Measurements from ENCODE around the gene RRAGD. TPM values are rescaled to one million over a fixed set of nuclear protein-coding genes. Genes with fewer than 3 reads are reported as not detected.

The RRAGD gene
- total and polyA plus RNA-seq, 2 of the 8 experiments (the other 6 are each of a cell fraction or from before 2014, with no cell fraction given): 7.2 to 30.8 TPM

- Histone ChIP-seq H2BK15ac (ENCODE audit: low read length) (no peak overlapping the region), H3K23me2 (ENCODE audit: low read depth, low read length) (no peaks in the 10 kb centered on the region; the same call in 1 of the 2 replicates), H3K4me3 (ENCODE audit: extremely low read depth in 1 of 4, insufficient read depth in 2 of 4, low read depth in 3 of 4, low read length in 4 of 4) (no peak overlapping the region), H3K27ac (ENCODE audit: low read depth, low read length) (no peak overlapping the region), H3K4me2 (ENCODE audit: insufficient read depth in 1 of 2, low read depth in 2 of 2, low read length in 2 of 2) (no peak overlapping the region), H3K27me3 (replicated peaks in 1 of 4; ENCODE audit: control insufficient read depth in 3 of 4, extremely low read depth in 1 of 4, insufficient read depth in 3 of 4, low read length in 3 of 4) (no peaks in the 10 kb centered on the region; a peak in 1 of 7 replicates), H3K14ac (ENCODE audit: insufficient read length) (no peak overlapping the region), H3K79me1 (ENCODE audit: low read depth, low read length) (no peaks in the 10 kb centered on the region), H4K91ac (replicated peaks; ENCODE audit: insufficient read length, low read length) (no peak overlapping the region), H3K18ac (ENCODE audit: extremely low read depth, low read length) (no peak overlapping the region), H2AFZ (ENCODE audit: low read length) (no peak overlapping the region), H3K4me1 (replicated peaks in 1 of 4; ENCODE audit: control insufficient read depth in 3 of 4, insufficient read depth in 4 of 4, low read length in 3 of 4) (no peaks in the 10 kb centered on the region), H4K5ac (ENCODE audit: insufficient read length, low read depth, low read length) (no peak overlapping the region), H3K9ac (replicated peaks in 1 of 4; ENCODE audit: extremely low read depth in 1 of 4, low read depth in 3 of 4, low read length in 3 of 4) (no peak overlapping the region), H3K9me3 (ENCODE audit: insufficient read depth in 2 of 2, low read depth in 1 of 2, low read length in 1 of 2) (no peaks in the 10 kb centered on the region), H2BK120ac (replicated peaks; ENCODE audit: low read depth, low read length) (no peak overlapping the region), H2BK12ac (ENCODE audit: low read depth, low read length) (no peak overlapping the region), H4K8ac (ENCODE audit: extremely low read depth, insufficient read depth, low read length) (no peak overlapping the region), H3K4ac (replicated peaks; ENCODE audit: insufficient read length, low read depth, low read length) (no peak overlapping the region), H2AK5ac (ENCODE audit: low read depth, low read length) (no peak overlapping the region), H2BK5ac (ENCODE audit: low read depth, low read length) (no peak overlapping the region), H3K79me2 (ENCODE audit: control insufficient read depth in 1 of 2, insufficient read depth in 2 of 2, low read length in 2 of 2) (no peaks in the 10 kb centered on the region), H3K56ac (replicated peaks; ENCODE audit: insufficient read length, low read depth, low read length) (no peak overlapping the region), H4K20me1 (replicated peaks in 1 of 2; ENCODE audit: control insufficient read depth in 1 of 2, insufficient read depth in 2 of 2, low read length in 2 of 2) (no peaks in the 10 kb centered on the region), H2BK20ac (ENCODE audit: low read length) (no peak overlapping the region), H3K36me3 (ENCODE audit: control insufficient read depth in 2 of 4, insufficient read depth in 4 of 4, low read length in 3 of 4) (no peaks in the 10 kb centered on the region), H3K23ac (ENCODE audit: insufficient read length) (no peak overlapping the region)
- no peak for TF ChIP-seq ZNF274 (IDR thresholded peaks at IDR 0.05; ENCODE audit: borderline replicate concordance, extremely low read depth, low read length)
- TF ChIP-seq YY1 (IDR thresholded peaks at IDR 0.05; ENCODE audit: low read depth, low read length): no peak
- TF ChIP-seq HDAC2 (IDR thresholded peaks at IDR 0.05; ENCODE audit: borderline replicate concordance in 1 of 2, low read depth in 2 of 2, low read length in 2 of 2): no peak
- TF ChIP-seq USF2 (IDR thresholded peaks at IDR 0.05; ENCODE audit: low read length): no peak
- TF ChIP-seq BACH1 (IDR thresholded peaks at IDR 0.05; ENCODE audit: low read length): no peak
- no peak for TF ChIP-seq MAFK (IDR thresholded peaks at IDR 0.05; ENCODE audit: low read depth, low read length)
- no peak for TF ChIP-seq NANOG (IDR thresholded peaks at IDR 0.05; ENCODE audit: insufficient read depth, low read depth, low read length, poor library complexity, severe bottlenecking)
- FAIRE-seq (no peak), DNase-seq (ENCODE audit: low read depth in 1 of 2, low spot score in 2 of 2) (no peak)
- ChIA-PET CTCF (ENCODE audit: partially characterized antibody) (interaction anchor here (0.6 to 11.3 kb wide), 4 partner anchors 11 to 223 kb away, joined by 3 to 133 read pairs (median 66); partner anchors contain the start of gene UBE2J1), POLR2A (ENCODE audit: partially characterized antibody) (interaction anchor here (1.0 kb wide), 1 partner anchor 58 kb away, joined by 3 read pairs; no protein-coding TSS in a partner anchor)
- WGBS, 2 experiments (ENCODE audit: extremely low coverage in 1 of 2, insufficient coverage in 1 of 2, insufficient read length in 1 of 2, insufficient replicate concordance in 2 of 2, low coverage in 1 of 2, low lambda C conversion rate in 2 of 2, missing lambda C conversion rate in 1 of 2): 91% methylated on average over 2 of the region's 2 CpGs; no CpG with 5 or more reads in 1 of the 2 experiments
These were observed 50.9 kb downstream of the RRAGD start for GRCh38 chr6:89361171-89361570.
